IMR-90 (cell line): ENCODE results near the gene RAPGEF5. TPM values are rescaled to one million over a fixed set of nuclear protein-coding genes. Genes with fewer than 3 reads are reported as not detected.

ENCODE experiments used
- ATAC-seq: fragments of 200-7000 bp; cut with Tn5 transposase; 2 replicates; pipeline ENCODE4 v1.9.1; 2020; ENCODE audit warnings: low read depth, mild to moderate bottlenecking, moderate library complexity
- BruUV-seq: library from RNA; stranded (reverse); fragments of 400-500 nt; replicated peaks from 2 replicates; lab custom pipeline; 2021; lab: Mats Ljungman, UMichigan
- CTCF ChIA-PET: fragments of 300-600 bp; formaldehyde crosslinking; extraction: SDS; loops from one replicate; lab custom pipeline; 2021; ENCODE audit warnings: antibody characterized with exemption; lab: Yijun Ruan, JAX
- POLR2A ChIA-PET: fragments of 300-600 bp; sonication (Branson Sonifier 250); formaldehyde crosslinking; loops from one replicate; lab custom pipeline; 2022; ENCODE audit warnings: antibody characterized with exemption; ENCODE audit not compliant: unreplicated experiment; lab: Charles Lee
- DNase-seq: peaks from one replicate; pipeline ENCODE4 v3.0.0; 2013
- H2AFZ ChIP-seq: replicated peaks from 2 replicates; pipeline ENCODE3; 2013; ENCODE audit warnings: low read length, mild to moderate bottlenecking; ENCODE audit not compliant: poor library complexity
- H2AK5ac ChIP-seq: 2 replicates; pipeline ENCODE4 v1.6.1; 2013; ENCODE audit warnings: low read depth, low read length, inconsistent platforms
- H2AK9ac ChIP-seq: replicated peaks from 2 replicates; pipeline ENCODE3; 2013; ENCODE audit warnings: mild to moderate bottlenecking, low read depth, low read length, moderate library complexity; ENCODE audit not compliant: poor library complexity
- H2BK120ac ChIP-seq: 2 replicates; pipeline ENCODE4 v1.6.1; 2013; ENCODE audit warnings: low read depth, low read length, inconsistent platforms
- H2BK15ac ChIP-seq: 3 replicates; pipeline ENCODE4 v1.6.1; 2013; ENCODE audit warnings: low read depth, low read length, inconsistent platforms
- H2BK20ac ChIP-seq: 2 replicates; pipeline ENCODE4 v1.6.1; 2013; ENCODE audit warnings: low read depth, mild to moderate bottlenecking, inconsistent platforms, low read length, moderate library complexity
- H2BK5ac ChIP-seq: 2 replicates; pipeline ENCODE4 v1.6.1; 2013; ENCODE audit warnings: mild to moderate bottlenecking, low read depth, low read length, inconsistent platforms; ENCODE audit not compliant: poor library complexity, severe bottlenecking
- H3K14ac ChIP-seq: replicated peaks from 2 replicates; pipeline ENCODE4 v1.6.1; 2013; ENCODE audit warnings: low read depth, low read length, inconsistent platforms
- H3K18ac ChIP-seq: 2 replicates; pipeline ENCODE4 v1.6.1; 2013; ENCODE audit warnings: low read depth, low read length, control low read depth
- H3K23ac ChIP-seq: 2 replicates; pipeline ENCODE4 v1.6.1; 2013; ENCODE audit warnings: low read depth, low read length, inconsistent platforms
- H3K27ac ChIP-seq: 2 replicates; pipeline ENCODE4 v1.5.1; 2013; ENCODE audit warnings: mild to moderate bottlenecking, control low read depth, low read length; ENCODE audit not compliant: insufficient read depth
- H3K27me3 ChIP-seq: 2 replicates; pipeline ENCODE4 v1.6.1; 2013; ENCODE audit warnings: low read length; ENCODE audit not compliant: control insufficient read depth, insufficient read depth
- H3K36me3 ChIP-seq: 2 replicates; pipeline ENCODE4 v1.6.1; 2013; ENCODE audit warnings: low read length, mixed read lengths; ENCODE audit not compliant: control insufficient read depth, insufficient read depth
- H3K4ac ChIP-seq: 2 replicates; pipeline ENCODE4 v1.6.1; 2013; ENCODE audit warnings: low read depth, low read length, inconsistent platforms
- H3K4me1 ChIP-seq: 2 replicates; pipeline ENCODE4 v1.6.1; 2013; ENCODE audit warnings: low read length, mixed read lengths; ENCODE audit not compliant: control insufficient read depth, insufficient read depth
- H3K4me2 ChIP-seq: 2 replicates; pipeline ENCODE4 v1.6.1; 2013; ENCODE audit warnings: low read depth, mild to moderate bottlenecking, control low read depth, low read length, moderate library complexity
- H3K4me3 ChIP-seq: 2 replicates; pipeline ENCODE4 v1.5.1; 2013; ENCODE audit warnings: low read depth, mild to moderate bottlenecking, control low read depth, low read length, moderate library complexity; ENCODE audit not compliant: insufficient read depth
- H3K56ac ChIP-seq: 2 replicates; pipeline ENCODE4 v1.6.1; 2013; ENCODE audit warnings: low read length, inconsistent platforms; ENCODE audit not compliant: insufficient read depth; ENCODE audit errors: extremely low read depth
- H3K79me1 ChIP-seq, 2 experiments: 2 replicates each; pipeline ENCODE4 v1.6.1; 2013; ENCODE audit warnings: low read length in 2 of 2, inconsistent platforms in 1 of 2, low read depth in 1 of 2
- H3K9ac ChIP-seq: 2 replicates; pipeline ENCODE4 v1.6.1; 2013; ENCODE audit warnings: low read depth, low read length, control low read depth
- H3K9me1 ChIP-seq: 2 replicates; pipeline ENCODE4 v1.6.1; 2013; ENCODE audit warnings: low read length, inconsistent platforms; ENCODE audit not compliant: insufficient read depth
- H3K9me3 ChIP-seq: 2 replicates; pipeline ENCODE4 v1.6.1; 2013; ENCODE audit warnings: low read length; ENCODE audit not compliant: control insufficient read depth, insufficient read depth
- H4K20me1 ChIP-seq: 2 replicates; pipeline ENCODE4 v1.6.1; 2013; ENCODE audit warnings: low read length, inconsistent platforms; ENCODE audit not compliant: insufficient read depth
- H4K5ac ChIP-seq: 2 replicates; pipeline ENCODE4 v1.6.1; 2013; ENCODE audit warnings: mild to moderate bottlenecking, low read depth, low read length, control low read depth
- H4K8ac ChIP-seq, 2 experiments: 2 replicates each; pipeline ENCODE4 v1.6.1; 2013; ENCODE audit warnings: low read depth in 2 of 2, low read length in 2 of 2, control low read depth in 1 of 2, inconsistent platforms in 1 of 2
- H4K91ac ChIP-seq: 2 replicates; pipeline ENCODE4 v1.6.1; 2013; ENCODE audit warnings: low read depth, low read length, inconsistent platforms; ENCODE audit not compliant: insufficient read depth
- BHLHE40 ChIP-seq: fragments of 150-350 bp; IDR thresholded peaks from 2 replicates; pipeline ENCODE4 v1.6.1; 2016; ENCODE audit warnings: mild to moderate bottlenecking, low read depth, low read length
- MAZ ChIP-seq: IDR thresholded peaks from 2 replicates; pipeline ENCODE4 v1.6.1; 2012; ENCODE audit warnings: low read depth, mild to moderate bottlenecking, low read length, improper control_type of control experiment, moderate library complexity, borderline replicate concordance
- RAD21 ChIP-seq: IDR thresholded peaks from 2 replicates; pipeline ENCODE4 v1.6.1; 2012; ENCODE audit warnings: low read length, improper control_type of control experiment
- SMC3 ChIP-seq: fragments of 150-350 bp; IDR thresholded peaks from 2 replicates; pipeline ENCODE4 v1.6.1; 2016; ENCODE audit warnings: low read depth, mild to moderate bottlenecking, antibody characterized with exemption, low read length, moderate library complexity
- WGBS, 2 experiments: methylation state at CpG; one replicate each; pipeline versions ENCODE4 v1.1.5 to v1.1.7; 2013; ENCODE audit warnings: missing lambda C conversion rate in 2 of 2; ENCODE audit not compliant: insufficient read length in 1 of 2; ENCODE audit errors: extremely low coverage in 2 of 2; 5-methylcytosine and 5-hydroxymethylcytosine counted together
- dilution Hi-C: fragments of 300-500 bp; cut with HindIII; formaldehyde crosslinking; loops from one replicate; pipeline ENCODE4 v1.14.3; 2018; ENCODE audit warnings: low sequenced_read_pairs; ENCODE audit not compliant: unreplicated experiment
- in situ Hi-C: fragments of 300-500 bp; cut with MboI; formaldehyde crosslinking; loops from 3 replicates; pipeline ENCODE4 v1.14.3; 2019; ENCODE audit warnings: low sequenced_read_pairs, inconsistent platforms, mixed read lengths
- intact Hi-C: fragments of 100-400 bp; cut with micrococcal nuclease; formaldehyde crosslinking; loops from 2 replicates; pipeline ENCODE4 v1.10.0; 2022
- polyA plus RNA-seq, 3 experiments: library from polyadenylated mRNA; depleted of rRNA; stranded (reverse); fragments of >200 nt; gene quantifications; 2 replicates each; pipeline ENCODE4 v1.2.3, GENCODE V29; 2012; ENCODE audit warnings: low replicate concordance in 1 of 3
- total RNA-seq: library from RNA; depleted of rRNA; stranded (reverse); fragments of >200 nt; gene quantifications from 2 replicates; pipeline ENCODE4 v1.2.3, GENCODE V29; 2012
- TF ChIP-seq, protein P1 (sequence below): fragments of 150-350 bp; IDR thresholded peaks from 2 replicates; pipeline ENCODE4 v1.6.1; 2016; ENCODE audit warnings: low read depth, mild to moderate bottlenecking, low read length, moderate library complexity, borderline replicate concordance

Gene RAPGEF5
- total and polyA plus RNA-seq, 2 of the 4 experiments (the other 2 are of a cell fraction): 0.05 to 0.18 TPM

GRCh38 chr7:22185559-22185958 lies 171.4 kb downstream of the RAPGEF5 start:
- Histone ChIP-seq H4K20me1 (no peaks in the 10 kb centered on the region), H4K91ac (no peak overlapping the region), H2BK20ac (no peak overlapping the region), H3K23ac (no peak overlapping the region), H3K4me2 (no peak overlapping the region), H3K27me3 (peaks cover 2% of the 10 kb centered on the region), H2BK15ac (no peak overlapping the region), H3K4me3 (no peak overlapping the region), H3K9me3 (no peaks in the 10 kb centered on the region), H3K14ac (no peak overlapping the region), H3K4me1 (no peaks in the 10 kb centered on the region), H3K9ac (no peak overlapping the region), H4K5ac (no peak overlapping the region), H2AFZ (no peak overlapping the region), H3K18ac (no peak overlapping the region), H2AK9ac (no peak overlapping the region), H3K27ac (no peak overlapping the region), H3K79me1 (no peaks in the 10 kb centered on the region), H2BK120ac (no peak overlapping the region), H4K8ac (no peak overlapping the region), H2BK5ac (no peak overlapping the region), H3K56ac (no peak overlapping the region), H3K4ac (no peak overlapping the region), H3K36me3 (no peaks in the 10 kb centered on the region), H2AK5ac (no peak overlapping the region), H3K9me1 (no peaks in the 10 kb centered on the region)
- DNase-seq (no peak), ATAC-seq (no peak)
- no TSS peak for BruUV-seq
- intact Hi-C loops (no loop called here), in situ Hi-C loops (no loop called here), dilution Hi-C loops (no loop called here)
- TF ChIP-seq SMC3: no peak
- TF ChIP-seq BHLHE40: no peak
- TF ChIP-seq MAZ: no peak
- TF ChIP-seq, protein P1, sequence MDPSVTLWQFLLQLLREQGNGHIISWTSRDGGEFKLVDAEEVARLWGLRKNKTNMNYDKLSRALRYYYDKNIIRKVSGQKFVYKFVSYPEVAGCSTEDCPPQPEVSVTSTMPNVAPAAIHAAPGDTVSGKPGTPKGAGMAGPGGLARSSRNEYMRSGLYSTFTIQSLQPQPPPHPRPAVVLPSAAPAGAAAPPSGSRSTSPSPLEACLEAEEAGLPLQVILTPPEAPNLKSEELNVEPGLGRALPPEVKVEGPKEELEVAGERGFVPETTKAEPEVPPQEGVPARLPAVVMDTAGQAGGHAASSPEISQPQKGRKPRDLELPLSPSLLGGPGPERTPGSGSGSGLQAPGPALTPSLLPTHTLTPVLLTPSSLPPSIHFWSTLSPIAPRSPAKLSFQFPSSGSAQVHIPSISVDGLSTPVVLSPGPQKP: no peak
- TF ChIP-seq RAD21: no peak
- WGBS, 2 experiments: no CpG with 5 or more reads among the region's 1 CpG
- CTCF ChIA-PET: interaction anchor here (0.6 kb wide), 1 partner anchor 55 kb away, joined by 3 read pairs; no protein-coding TSS in a partner anchor
- POLR2A ChIA-PET: no interaction called here
